ENCODE measurements around the gene TPH2.

DNA sequence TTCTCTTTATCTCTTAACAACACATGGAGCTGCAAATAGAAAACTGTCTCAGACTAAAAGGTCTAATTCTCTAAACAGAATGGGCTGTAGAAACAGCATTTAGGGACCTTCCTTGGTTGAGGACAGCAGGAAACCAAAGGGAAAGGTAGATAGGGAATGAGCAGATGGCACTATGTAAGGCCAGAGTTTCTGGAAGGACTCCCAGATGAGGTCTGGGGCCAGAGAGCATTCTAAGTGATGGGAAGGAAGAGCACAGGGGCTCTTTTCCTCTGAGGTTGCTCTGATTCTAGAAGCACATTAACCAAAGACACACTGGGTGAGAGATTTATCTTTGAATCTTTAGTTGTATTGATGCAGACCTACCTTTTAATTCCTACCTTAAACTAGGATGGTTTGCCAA, 79.4 kb downstream of the TPH2 start:
- TF ChIP-seq, protein P1, sequence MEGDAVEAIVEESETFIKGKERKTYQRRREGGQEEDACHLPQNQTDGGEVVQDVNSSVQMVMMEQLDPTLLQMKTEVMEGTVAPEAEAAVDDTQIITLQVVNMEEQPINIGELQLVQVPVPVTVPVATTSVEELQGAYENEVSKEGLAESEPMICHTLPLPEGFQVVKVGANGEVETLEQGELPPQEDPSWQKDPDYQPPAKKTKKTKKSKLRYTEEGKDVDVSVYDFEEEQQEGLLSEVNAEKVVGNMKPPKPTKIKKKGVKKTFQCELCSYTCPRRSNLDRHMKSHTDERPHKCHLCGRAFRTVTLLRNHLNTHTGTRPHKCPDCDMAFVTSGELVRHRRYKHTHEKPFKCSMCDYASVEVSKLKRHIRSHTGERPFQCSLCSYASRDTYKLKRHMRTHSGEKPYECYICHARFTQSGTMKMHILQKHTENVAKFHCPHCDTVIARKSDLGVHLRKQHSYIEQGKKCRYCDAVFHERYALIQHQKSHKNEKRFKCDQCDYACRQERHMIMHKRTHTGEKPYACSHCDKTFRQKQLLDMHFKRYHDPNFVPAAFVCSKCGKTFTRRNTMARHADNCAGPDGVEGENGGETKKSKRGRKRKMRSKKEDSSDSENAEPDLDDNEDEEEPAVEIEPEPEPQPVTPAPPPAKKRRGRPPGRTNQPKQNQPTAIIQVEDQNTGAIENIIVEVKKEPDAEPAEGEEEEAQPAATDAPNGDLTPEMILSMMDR (IDR thresholded peaks at IDR 0.05), result no peak
- no peak for TF ChIP-seq POLR2A (IDR thresholded peaks at IDR 0.05)
